ENCODE results near the gene EZR. TPM values are rescaled to one million over a fixed set of nuclear protein-coding genes. Genes with fewer than 3 reads are reported as not detected.
A peak's percentile ranks its signal among the peaks of the same experiment; 100 is the strongest.

The EZR gene
- total and polyA plus RNA-seq, 2 of the 13 experiments (the other 11 are each of a cell fraction or from before 2014, with no cell fraction given) = 34.7 to 60.3 TPM

GRCh38 chr6:158818581-158819212 lies 471 bp downstream of the EZR start (continued):
- TF ChIP-seq HIC2 (CRISPR knock-in tag; IDR thresholded peaks at IDR 0.05; ENCODE audit: low read depth) (peak; percentile 34; the same call in 1 of the 2 replicates), TIGD3 (CRISPR knock-in tag; IDR thresholded peaks at IDR 0.05; ENCODE audit: borderline replicate concordance) (no peak), ZNF33A (CRISPR knock-in tag; IDR thresholded peaks at IDR 0.05; ENCODE audit: borderline replicate concordance) (no peak), FOXO4 (CRISPR knock-in tag; conservative IDR thresholded peaks at IDR 0.05) (no peak), PAWR (CRISPR knock-in tag; IDR thresholded peaks at IDR 0.05; ENCODE audit: borderline replicate concordance) (no peak), PREB (CRISPR knock-in tag; IDR thresholded peaks at IDR 0.05) (no peak), KLF15 (CRISPR knock-in tag; IDR thresholded peaks at IDR 0.05; ENCODE audit: borderline replicate concordance) (no peak), ZNF775 (CRISPR knock-in tag; IDR thresholded peaks at IDR 0.05; ENCODE audit: borderline replicate concordance) (no peak), PRDM10 (CRISPR knock-in tag; IDR thresholded peaks at IDR 0.05; ENCODE audit: low read depth) (0 out of 2 replicates have a peak, but pooled peaks have one; percentile 1), ZSCAN25 (CRISPR knock-in tag; IDR thresholded peaks at IDR 0.05) (no peak; the same call in 1 of the 2 replicates), HOXA5 (CRISPR knock-in tag; IDR thresholded peaks at IDR 0.05) (no peak), TEF (CRISPR knock-in tag; IDR thresholded peaks at IDR 0.05) (no peak), HES4 (CRISPR knock-in tag; IDR thresholded peaks at IDR 0.05; ENCODE audit: borderline replicate concordance) (no peak), ARNT2 (CRISPR knock-in tag; IDR thresholded peaks at IDR 0.05; ENCODE audit: low read depth) (no peak), LBX2 (CRISPR knock-in tag; IDR thresholded peaks at IDR 0.05; ENCODE audit: borderline replicate concordance) (no peak)
